ENCODE measurements around the gene HAGH. TPM values are rescaled to one million over a fixed set of nuclear protein-coding genes. Genes with fewer than 3 reads are reported as not detected.

The HAGH gene
- total and polyA plus RNA-seq, 10 of the 15 experiments (the other 5 are each of a cell fraction or from before 2014, with no cell fraction given) = 2.0 to 50.1 (median 22.4) TPM

DNA sequence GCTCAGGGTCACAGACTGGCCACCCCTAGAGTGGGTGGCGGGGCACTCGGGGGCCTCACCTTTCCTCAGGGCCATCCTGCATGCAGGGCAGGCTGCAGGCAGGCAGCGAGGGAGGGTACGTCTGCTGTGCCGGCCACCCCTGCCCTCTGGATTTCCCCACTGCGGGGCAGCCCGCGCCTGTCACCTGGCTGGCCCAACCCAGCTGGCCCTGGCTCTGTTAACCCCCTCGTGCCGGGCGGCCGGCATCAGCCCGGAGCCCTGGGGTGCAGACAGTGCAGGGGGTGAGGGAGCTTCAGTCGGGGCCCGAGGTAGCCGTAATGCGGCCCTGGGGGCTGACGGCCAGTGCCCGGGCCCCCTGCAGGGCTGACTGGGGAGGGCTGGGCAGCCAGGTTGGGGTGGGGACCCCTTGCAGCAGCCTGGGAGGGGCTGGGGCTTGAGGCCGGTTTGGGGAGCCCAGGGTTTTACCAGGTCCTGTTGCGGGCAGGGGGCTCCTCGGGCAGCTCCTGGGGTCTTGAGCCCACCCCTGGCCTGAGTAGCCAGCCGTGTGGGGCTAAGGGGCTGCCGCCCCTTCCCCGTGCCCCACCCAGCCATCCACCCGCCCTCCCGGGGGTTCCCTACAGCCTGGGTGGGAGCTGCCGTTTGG is 32.9 kb downstream of the HAGH start, which contains the start of gene IGFALS:
Gene IGFALS (minus strand): TSS at position 128 of the 643 bp plus-strand sequence. CDS start 53 bp downstream, at position 75.
- Histone ChIP-seq H3K27ac (ENCODE audit: control insufficient read depth, insufficient read depth) (no peak within 1 kb of the TSS), H3K79me2 (ENCODE audit: control insufficient read depth, insufficient read depth, low read length) (no peaks in the 10 kb centered on the region), H3K27me3 (replicated peaks in 1 of 2; ENCODE audit: control insufficient read depth in 2 of 2, insufficient read depth in 2 of 2, low read length in 1 of 2) (no peaks in the 10 kb centered on the region), H3K4me2 (ENCODE audit: control insufficient read depth, insufficient read depth) (no peak within 1 kb of the TSS), H4K20me1 (ENCODE audit: control insufficient read depth, insufficient read depth) (no peaks in the 10 kb centered on the region), H3K4me3 (no peak within 1 kb of the TSS), H3K9ac (ENCODE audit: control insufficient read depth, insufficient read depth, low read length) (no peak within 1 kb of the TSS), H2AFZ (ENCODE audit: control insufficient read depth, low read depth, low read length) (no peak within 1 kb of the TSS), H3K4me1 (ENCODE audit: control insufficient read depth, insufficient read depth, low read length) (no peaks in the 10 kb centered on the region), H3K9me3 (replicated peaks; ENCODE audit: control insufficient read depth, insufficient read depth, low read length) (no peaks in the 10 kb centered on the region; the same call in 2 of the 3 replicates), H3K36me3 (ENCODE audit: control insufficient read depth in 2 of 2, insufficient read depth in 2 of 2, low read length in 1 of 2) (peaks cover 0 to 7% of the 10 kb centered on the region in 2 experiments; a peak in 3 of 4 replicates)
- FAIRE-seq (no peak), ATAC-seq (no peak), DNase-seq (ENCODE audit: low read depth, low spot score) (no peak)
- ChIA-PET CTCF (no interaction called here), RAD21 (ENCODE audit: unreplicated experiment) (no interaction called here), SMC1A (ENCODE audit: uncharacterized antibody, unreplicated experiment) (no interaction called here), POLR2A (no interaction called here)
- 87% methylated on average over 22 of the region's 28 CpGs for WGBS (ENCODE audit: insufficient coverage, insufficient replicate concordance, low lambda C conversion rate, missing lambda C conversion rate)
- intact Hi-C loops (cut with micrococcal nuclease; ENCODE audit: unreplicated experiment) (no loop called here), in situ Hi-C loops (cut with MboI) (no loop called here)
- TF ChIP-seq CBX3 (IDR thresholded peaks at IDR 0.05; ENCODE audit: borderline replicate concordance, low read depth) (no peak), MLLT1 (IDR thresholded peaks at IDR 0.05) (no peak), MXI1 (IDR thresholded peaks at IDR 0.05; ENCODE audit: low read depth, low read length) (no peak), ZNF217 (IDR thresholded peaks at IDR 0.05) (no peak), WRNIP1 (IDR thresholded peaks at IDR 0.05; ENCODE audit: borderline replicate concordance, low read depth, low read length) (no peak), TAF1 (IDR thresholded peaks at IDR 0.05; ENCODE audit: borderline replicate concordance, low read depth, low read length) (no peak), PBX3 (IDR thresholded peaks at IDR 0.05; ENCODE audit: insufficient replicate concordance, low read depth, low read length) (no peak), HCFC1 (IDR thresholded peaks at IDR 0.05; ENCODE audit: low read length) (no peak), SIX5 (IDR thresholded peaks at IDR 0.05; ENCODE audit: low read depth, low read length, severe bottlenecking) (no peak), FOXM1 (IDR thresholded peaks at IDR 0.05; ENCODE audit: low read depth, low read length) (no peak), NFYB (IDR thresholded peaks at IDR 0.05; ENCODE audit: insufficient read depth, low read depth, low read length) (no peak)
- TF ChIP-seq, protein P1, sequence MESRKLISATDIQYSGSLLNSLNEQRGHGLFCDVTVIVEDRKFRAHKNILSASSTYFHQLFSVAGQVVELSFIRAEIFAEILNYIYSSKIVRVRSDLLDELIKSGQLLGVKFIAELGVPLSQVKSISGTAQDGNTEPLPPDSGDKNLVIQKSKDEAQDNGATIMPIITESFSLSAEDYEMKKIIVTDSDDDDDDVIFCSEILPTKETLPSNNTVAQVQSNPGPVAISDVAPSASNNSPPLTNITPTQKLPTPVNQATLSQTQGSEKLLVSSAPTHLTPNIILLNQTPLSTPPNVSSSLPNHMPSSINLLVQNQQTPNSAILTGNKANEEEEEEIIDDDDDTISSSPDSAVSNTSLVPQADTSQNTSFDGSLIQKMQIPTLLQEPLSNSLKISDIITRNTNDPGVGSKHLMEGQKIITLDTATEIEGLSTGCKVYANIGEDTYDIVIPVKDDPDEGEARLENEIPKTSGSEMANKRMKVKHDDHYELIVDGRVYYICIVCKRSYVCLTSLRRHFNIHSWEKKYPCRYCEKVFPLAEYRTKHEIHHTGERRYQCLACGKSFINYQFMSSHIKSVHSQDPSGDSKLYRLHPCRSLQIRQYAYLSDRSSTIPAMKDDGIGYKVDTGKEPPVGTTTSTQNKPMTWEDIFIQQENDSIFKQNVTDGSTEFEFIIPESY (IDR thresholded peaks at IDR 0.05) = no peak
- BruUV-seq (replicated peaks) = no TSS peak
